Measurements from ENCODE around the gene TRAPPC5.

The TRAPPC5 gene

DNA sequence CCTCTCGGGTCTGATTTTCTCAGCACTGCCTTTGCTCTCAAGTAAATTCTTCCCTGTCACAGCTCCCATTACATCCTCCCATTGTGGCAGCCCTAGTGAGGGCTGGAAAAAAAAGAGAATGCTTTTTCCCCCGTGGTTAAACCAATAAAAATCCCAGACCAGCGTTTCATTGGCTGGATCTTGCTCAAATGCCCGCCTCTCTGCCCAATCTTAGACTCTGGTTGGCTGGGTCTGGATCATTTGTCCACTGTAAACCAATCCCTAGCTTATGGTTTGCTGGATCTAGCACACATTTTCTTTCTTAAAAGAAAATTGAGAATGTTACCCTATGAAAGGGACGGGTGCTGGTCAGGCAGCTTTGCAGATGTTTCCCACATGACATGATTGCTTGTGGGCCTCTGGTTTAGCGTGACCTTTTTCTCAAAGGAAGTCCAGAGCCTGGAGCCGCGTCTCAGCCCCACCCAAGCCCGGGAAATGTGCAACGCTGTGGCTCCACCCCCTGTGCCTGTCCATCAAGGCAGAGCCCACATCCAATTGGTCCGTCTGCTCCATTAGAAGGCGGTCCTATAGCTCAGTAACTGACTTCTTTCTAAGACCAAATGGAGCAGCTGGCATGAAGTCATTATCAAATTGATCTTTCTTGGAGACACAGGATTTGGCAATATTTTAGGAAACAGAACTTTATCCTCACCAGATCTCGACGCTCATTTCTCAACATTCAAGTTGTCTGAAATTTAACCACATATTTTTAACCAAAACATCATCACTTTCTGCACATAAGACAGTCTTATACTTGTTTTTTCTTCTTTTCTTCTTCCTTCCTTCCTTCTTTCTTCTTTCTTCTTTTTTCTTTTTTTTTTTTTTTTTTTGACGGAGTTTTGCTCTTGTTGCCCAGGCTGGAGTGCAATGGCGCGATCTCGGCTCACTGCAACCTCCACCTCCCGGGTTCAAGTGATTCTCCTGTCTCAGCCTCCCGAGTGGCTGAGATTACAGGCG is 6.3 kb upstream of the TRAPPC5 start:
- DNase-seq (ENCODE audit: low read depth in 1 of 2, low spot score in 1 of 2), result no peak

DNA sequence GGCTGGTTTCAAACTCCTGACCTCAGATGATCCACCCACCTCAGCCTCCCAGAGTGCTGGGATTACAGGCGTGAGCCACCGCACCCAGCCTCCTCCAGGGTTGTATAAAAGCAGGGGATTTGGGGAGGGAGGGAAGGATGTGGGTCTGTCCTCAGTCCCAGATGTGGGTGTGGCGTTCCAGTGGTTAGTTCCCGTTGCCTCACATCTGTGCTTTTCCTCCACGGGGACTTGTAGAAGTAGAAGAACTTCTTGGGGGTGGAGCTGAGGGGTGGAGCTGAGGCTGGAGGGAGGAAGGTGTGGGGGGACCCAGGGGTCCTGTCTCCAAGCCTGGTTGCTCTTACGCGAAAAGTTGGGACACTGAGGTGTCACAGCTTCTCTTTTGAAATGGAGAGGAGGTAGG is 4.3 kb upstream of the TRAPPC5 start:
- DNase-seq (ENCODE audit: low read depth in 1 of 2, low spot score in 1 of 2), result no peak

DNA sequence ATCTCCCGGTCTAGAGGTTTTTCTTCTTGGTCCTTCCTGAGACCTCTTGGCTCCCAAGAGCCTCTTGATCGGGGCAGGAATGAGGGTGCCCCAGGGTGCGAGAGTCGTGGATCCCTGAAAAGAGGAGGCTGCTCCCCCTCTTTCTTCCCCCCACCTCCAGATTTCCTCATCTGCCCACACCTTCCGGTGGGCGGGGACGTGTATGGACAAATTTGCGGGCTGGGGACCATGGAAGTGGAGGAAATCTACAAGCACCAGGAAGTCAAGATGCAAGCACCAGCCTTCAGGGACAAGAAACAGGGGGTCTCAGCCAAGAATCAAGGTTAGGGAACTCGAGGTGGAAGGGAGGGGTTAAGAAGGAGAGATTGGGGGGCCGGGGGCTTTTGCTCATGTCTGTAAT is 3.8 kb upstream of the TRAPPC5 start, which contains the start of gene MCEMP1:
Gene MCEMP1 (plus strand): TSS at position 237 of the 400 bp plus-strand sequence. CDS start 31 bp downstream, at position 268.
- no peak for DNase-seq (ENCODE audit: low read depth in 1 of 2, low spot score in 1 of 2)

DNA sequence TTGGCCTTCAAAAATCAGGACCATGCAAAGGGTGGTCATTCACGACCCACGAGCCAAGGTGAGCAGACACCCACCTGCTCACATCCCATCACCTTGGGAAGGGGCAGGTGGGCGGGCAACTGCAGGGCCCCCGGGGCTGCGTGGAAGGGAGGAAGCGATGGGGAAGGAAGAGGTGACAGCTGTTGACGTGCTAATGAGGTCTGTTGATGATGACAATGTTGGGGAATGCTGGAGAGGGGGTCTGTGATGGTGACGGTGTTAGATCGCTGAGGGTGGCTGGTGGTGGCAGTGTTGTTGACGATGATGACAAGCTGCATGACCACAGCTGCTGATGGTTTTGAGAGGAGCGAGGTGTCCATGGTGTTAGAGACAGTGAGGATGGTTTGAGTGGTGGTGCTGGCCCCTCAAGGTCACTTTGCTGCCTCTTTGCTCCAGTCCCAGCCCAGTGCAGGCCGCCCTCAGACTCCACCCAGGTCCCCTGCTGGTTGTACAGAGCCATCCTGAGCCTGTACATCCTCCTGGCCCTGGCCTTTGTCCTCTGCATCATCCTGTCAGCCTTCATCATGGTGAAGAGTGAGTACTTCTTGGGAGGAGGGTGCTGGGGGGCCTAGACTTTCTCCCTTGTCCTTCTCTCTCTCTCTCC is 2.8 kb upstream of the TRAPPC5 start:
- no peak for DNase-seq (ENCODE audit: low read depth in 1 of 2, low spot score in 1 of 2)

DNA sequence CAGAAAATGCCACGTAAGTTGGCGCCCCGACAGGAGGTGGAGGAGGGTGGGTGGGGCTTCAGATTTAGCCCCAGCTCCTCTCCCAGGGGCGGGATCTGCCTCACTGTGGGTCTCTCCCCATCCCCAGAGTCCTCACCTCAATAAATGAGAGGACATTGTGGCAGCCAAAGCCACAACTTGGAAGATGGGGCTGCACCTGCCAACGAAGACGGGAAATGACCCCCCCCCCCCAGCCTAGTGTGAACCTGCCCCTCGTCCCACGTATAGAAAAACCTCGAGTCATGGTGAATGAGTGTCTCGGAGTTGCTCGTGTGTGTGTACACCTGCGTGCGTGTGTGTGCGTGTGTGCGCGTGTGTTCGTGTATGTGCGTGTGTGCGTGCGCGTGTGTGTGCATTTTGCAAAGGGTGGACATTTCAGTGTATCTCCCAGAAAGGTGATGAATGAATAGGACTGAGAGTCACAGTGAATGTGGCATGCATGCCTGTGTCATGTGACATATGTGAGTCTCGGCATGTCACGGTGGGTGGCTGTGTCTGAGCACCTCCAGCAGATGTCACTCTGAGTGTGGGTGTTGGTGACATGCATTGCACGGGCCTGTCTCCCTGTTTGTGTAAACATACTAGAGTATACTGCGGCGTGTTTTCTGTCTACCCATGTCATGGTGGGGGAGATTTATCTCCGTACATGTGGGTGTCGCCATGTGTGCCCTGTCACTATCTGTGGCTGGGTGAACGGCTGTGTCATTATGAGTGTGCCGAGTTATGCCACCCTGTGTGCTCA is 1.5 kb upstream of the TRAPPC5 start:
- peak; percentile 44 to 55 for DNase-seq (ENCODE audit: low read depth in 1 of 2, low spot score in 1 of 2)

DNA sequence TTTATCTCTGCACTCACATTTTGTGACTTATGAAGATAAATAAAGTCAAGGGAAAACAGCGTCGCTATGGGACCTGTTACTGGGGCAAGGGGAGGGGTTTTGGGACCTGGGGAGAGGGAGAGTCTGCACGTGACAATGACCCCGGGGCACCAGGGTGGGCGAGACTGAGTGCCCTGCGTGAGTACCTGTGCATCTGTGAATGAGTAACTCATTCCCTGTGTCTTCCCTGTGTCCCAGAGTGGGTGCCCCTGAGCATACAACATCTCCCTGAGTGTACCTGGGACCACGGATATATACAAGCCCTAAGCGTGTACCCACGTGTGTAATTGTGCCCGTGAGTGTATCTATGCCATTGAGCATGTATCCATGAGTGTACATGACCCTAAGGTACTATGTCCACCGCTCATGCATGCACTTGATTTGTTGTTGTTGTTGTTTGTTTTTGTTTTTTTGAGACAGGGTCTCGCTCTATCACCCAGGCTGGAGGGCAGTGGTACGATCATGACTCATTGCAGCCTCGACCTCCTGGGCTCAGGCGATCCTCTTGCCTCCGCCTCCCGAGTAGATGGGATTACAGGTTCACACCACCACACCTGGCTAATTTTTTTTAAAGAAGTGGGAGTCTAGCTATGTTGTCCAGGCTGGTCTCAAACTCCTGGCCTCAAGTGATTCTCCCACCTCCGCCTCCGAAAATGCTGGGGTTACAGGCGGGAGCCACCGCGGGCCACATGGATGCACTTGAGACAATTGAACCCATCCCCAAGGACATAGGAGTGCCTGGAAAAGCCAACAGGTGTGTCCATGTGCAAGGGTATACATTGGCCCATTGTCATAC is 645 bp upstream of the TRAPPC5 start:
- no peak for DNase-seq (ENCODE audit: low read depth in 1 of 2, low spot score in 1 of 2)

DNA sequence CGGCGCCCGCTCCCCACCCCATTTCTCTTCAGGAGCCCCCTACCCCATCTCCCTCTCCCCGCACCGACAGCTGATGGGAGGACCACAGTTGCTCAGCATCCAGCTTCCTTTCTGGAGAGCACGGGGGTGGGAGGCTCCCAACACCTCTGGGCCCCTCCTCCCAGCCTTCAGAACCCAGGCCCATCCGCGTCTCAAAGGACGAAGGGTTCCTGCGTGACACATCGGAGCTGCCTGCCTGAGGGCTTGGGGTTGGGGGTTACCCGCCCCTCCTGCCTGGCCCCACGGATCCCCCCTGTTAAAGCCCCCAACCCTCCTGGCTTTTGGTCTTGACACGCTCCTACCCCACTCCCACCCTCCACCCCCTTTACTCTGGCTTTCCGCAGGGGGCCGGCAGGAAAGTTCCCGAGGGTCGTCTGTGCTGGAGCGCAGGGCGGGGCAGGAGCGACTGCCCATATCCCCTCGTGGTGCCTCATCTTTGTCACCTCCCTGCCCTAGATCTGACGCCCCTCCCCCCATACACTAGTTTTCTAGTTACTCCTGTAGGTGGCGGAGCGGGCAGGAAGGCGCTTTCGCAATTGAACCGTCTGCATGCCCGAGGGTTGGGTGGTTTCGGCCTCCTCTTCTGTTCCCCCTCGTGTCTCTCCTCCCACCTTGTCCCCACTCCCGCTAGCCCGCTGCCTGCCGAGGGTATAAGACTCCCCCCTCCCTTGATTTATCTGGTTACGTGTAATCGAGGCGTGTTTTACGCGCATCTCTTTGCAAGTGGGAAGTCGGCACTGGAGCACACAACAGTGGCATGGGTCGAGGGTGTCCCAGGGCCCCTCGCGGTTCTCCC is 924 bp downstream of the TRAPPC5 start:
- peak; percentile 57 to 68 for DNase-seq (ENCODE audit: low read depth in 1 of 2, low spot score in 1 of 2)

DNA sequence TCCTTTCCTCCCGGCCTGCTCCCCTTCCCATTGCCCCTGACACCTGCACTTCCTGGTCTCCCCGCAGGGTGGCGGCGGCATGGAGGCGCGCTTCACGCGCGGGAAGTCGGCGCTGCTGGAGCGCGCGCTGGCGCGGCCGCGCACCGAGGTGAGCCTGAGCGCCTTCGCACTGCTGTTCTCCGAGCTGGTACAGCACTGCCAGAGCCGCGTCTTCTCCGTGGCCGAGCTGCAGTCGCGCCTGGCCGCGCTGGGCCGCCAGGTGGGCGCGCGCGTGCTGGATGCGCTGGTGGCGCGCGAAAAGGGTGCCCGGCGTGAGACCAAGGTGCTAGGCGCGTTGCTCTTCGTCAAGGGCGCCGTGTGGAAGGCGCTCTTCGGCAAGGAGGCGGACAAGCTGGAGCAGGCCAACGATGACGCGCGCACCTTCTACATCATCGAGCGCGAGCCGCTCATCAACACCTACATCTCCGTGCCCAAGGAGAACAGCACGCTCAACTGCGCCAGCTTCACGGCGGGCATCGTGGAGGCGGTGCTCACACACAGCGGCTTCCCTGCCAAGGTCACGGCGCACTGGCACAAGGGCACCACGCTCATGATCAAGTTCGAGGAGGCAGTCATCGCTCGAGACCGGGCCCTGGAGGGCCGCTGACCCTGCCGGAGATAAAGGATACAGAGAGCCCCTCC is 1.7 kb downstream of the TRAPPC5 start:
- no peak for DNase-seq (ENCODE audit: low read depth in 1 of 2, low spot score in 1 of 2)

DNA sequence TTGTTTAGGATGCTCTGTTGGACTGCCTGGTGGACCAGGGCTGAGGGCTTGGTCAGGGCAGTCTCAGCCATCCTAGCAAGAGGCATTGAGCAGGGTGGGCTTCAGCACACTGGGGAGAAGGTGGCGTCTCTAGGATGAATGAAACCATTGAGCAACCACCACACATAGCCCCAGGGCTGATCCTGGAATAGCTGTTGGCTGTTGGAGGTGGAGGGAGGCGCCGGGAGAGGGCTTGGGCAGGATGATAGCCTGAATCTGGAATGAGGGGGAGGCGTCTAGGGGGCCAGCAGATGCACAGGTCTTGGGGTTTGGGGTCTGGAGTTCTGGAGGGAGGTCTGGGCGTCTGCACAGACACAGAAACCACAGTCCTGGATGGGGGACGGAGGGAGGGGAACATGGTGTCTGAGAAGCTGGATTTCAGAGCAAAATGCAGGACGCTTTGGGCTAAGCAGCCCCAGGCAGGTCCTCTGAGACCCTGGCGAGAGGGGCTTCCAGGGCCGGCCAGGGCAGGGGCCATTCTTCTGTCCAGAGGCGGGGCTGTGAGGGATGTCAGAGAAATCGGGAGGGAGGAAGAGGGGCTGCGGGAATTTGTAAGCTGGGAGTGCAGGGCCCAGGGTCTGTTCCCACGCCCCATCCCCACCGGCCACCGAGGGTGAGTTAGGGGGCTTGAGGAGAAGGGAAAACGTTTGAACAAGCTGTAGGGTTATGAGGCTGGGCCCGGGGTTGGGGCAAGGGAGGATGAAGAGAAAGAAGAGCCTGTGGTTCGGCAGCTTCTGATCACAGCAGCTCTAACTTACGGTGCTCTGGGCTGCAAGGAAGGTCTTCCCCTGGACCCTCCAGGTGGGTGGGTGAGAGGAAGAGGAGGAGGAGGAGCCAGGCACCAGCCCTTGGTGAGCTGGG is 5.2 kb downstream of the TRAPPC5 start:
- DNase-seq (ENCODE audit: low read depth in 1 of 2, low spot score in 1 of 2), result no peak

DNA sequence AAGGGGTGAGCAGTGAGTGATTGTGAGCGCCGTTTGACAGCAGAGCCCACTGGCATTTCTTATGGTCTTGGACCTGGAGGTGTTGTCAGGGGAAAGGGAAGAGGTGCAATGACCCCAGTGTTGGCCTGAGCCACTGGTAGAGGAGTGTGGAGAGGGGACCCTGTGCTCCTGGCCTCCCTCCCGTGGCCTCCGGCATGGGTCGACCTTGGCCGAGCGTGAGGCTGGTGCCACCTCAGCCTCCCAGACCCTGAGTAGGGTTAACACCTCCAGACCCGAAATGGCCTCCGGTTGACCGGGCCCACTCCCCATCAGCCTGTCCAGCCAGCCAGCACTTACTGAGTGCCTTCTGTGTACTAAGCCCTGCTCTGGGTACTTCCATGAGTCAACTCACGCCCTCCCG is 6.5 kb downstream of the TRAPPC5 start:
- DNase-seq (ENCODE audit: low read depth in 1 of 2, low spot score in 1 of 2), result no peak

DNA sequence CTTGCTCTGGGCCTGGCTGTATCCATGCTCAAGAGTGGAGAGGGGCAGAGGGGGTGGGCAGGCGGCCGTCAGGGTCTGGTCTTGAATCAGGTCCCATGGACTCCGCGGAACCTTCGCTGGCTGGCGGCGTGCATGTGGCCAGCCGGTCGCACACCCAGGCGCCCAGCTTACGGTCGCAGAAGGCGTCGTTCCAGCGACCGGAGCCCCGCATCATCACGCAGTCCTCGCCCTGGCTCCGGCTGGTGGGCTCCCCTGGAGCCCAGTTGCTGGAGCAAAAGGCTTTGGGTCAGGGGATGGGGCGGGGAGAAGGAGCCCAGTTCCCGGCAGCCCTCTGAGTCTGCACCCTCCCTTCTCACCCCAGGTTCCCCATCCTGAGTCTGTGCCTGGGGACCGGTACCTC is 8.5 kb downstream of the TRAPPC5 start:
- DNase-seq (ENCODE audit: low read depth in 1 of 2, low spot score in 1 of 2), result no peak

DNA sequence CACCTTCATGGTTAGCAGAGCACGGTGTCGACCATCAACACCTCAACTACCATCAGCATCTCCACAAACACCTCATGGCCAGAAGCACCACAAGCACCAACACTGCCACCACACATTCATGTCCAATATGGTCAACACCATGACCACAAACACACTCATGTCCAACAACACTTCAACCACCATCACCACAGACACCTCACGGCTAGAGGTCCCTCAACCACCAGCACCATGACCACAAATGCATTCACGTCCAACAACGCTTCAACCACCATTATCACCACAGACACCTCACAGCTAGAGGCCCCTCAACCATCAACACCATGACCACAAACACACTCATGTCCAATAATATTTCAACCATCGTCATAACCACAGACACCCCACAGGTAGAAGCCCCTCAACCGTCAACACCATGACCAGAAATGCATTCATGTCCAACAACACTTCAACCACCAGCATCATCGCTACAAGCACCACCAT is 10.2 kb downstream of the TRAPPC5 start:
- DNase-seq (ENCODE audit: low read depth in 1 of 2, low spot score in 1 of 2), result no peak

DNA sequence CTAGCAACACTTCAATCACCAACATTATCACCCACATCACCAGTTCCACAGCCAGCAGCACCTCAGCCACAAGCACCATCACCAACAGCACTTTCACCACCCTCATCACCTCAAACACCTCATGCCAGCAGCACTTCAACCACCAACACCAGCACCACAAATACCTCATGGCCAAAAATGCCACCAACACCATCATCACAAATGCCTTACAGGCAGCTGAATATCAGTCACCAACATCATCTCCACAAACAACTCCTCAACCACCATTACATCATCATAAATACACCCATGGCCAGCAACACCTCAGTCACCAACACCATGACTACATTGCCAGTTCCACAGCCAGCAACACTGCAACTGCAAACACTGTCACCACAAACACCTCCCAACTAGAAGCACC is 10.9 kb downstream of the TRAPPC5 start:
- no peak for DNase-seq (ENCODE audit: low read depth in 1 of 2, low spot score in 1 of 2)

DNA sequence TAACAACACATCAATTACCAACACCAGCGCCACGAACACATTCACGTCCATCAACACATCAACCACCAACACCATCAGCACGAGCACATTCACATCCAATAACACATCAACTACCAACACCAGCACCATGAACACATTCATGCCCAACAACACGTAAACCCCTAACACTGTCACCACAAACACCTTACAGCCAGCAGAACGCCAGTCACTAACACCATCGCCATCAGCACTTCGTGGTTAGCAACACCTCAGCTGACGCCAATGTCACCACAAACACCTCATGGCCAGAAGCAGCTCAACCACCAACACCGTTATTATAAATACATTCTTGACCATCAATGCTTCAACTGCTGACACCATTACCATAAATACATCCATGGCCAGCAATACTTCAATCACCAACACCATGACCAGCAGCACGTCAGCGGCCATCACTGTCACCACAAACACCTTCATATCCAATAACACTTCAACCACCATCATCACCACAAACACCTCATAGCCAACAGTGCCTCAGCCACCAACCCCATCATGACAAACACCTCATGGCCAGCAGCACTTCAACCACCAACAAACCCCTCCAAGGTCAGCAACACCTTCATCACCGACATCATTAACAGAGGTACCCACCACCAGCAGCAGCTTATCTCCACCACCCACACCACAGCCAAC is 11.9 kb downstream of the TRAPPC5 start:
- DNase-seq (ENCODE audit: low read depth in 1 of 2, low spot score in 1 of 2), result no peak

DNA sequence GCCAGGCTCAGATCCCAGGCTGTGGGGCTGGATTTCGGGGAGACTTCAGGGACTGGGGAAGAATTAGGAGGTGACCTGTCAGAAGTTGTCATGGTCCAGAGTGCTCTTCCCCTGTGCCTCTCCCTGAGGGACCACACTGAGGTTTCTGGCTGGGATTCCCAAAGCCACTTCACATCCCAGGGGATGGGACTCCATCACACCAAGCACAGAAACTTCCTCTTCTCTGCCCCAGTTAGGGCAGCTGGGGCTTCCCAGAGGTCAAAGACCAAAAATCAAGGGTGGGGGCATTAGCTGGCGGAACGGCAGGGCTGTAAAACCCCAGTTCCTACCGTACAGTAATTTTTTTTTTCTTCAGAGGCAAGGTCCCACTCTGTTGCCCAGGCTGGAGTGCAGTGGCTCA is 13.9 kb downstream of the TRAPPC5 start:
- no peak for DNase-seq (ENCODE audit: low read depth in 1 of 2, low spot score in 1 of 2)

DNA sequence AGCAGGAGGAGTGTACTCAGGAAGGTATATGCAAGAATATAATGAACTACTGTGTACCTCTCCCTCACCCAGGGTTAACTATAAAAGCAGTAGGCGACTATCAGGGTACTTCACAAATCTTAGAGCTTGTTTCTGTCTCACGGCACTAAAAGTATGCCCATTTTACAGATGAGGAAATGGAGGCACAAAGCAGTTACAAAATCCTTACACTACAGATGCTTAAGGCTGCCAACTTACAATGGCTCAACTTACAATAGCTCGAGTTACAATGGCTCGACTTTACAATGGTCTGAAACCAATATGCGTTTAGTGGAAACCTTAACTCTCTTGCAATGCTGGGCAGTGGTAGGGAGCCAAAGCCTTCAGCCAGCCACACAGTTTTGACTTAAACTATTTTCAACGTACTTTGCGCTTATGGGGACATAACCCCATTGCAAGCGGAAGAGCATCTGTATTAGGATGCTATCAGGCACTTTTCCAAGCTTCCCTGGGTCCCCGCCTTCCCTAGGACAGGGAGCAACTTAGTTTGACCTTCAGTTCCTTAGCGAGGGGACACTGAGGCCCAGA is 17.2 kb downstream of the TRAPPC5 start:
- no peak for DNase-seq (ENCODE audit: low read depth in 1 of 2, low spot score in 1 of 2)

DNA sequence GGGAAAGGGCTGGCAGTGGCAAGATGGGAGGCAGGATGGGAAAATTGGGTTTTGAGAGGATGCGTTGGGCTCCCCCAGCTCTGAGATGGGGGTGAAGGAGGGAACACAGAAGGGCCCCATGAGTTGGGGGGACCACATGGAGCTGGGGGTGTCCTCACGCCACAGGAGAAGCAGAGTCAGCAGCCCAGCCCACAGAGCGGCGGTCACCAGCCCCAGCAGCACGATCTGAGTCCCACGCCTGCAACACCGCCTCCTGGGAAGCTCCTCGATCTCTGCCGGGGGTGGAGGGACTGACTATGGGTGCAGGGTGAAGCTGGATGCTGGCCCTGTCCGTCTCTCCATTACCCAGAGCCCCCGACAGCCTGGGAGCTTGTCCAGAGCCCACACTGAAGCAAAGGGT is 17.9 kb downstream of the TRAPPC5 start:
- DNase-seq (ENCODE audit: low read depth in 1 of 2, low spot score in 1 of 2), result no peak

Data from activated T-helper 1 cell treated with anti-CD3 and anti-CD28 coated beads, Interleukin-2, amount 50 U/mL, for 16 hours (primary cell).